ENCODE data around the gene ZNF488. TPM values are rescaled to one million over a fixed set of nuclear protein-coding genes. Genes with fewer than 3 reads are reported as not detected.

Gene ZNF488
- total and polyA plus RNA-seq, 10 of the 15 experiments (the other 5 are each of a cell fraction or from before 2014, with no cell fraction given), result not detected

- POLR2A ChIA-PET, result no interaction called here
- no peak for ATAC-seq
- no peaks in the 10 kb centered on the region for H3K36me3 ChIP-seq (ENCODE audit: control insufficient read depth in 2 of 2, insufficient read depth in 2 of 2, low read length in 1 of 2)
- no TSS peak for BruUV-seq (replicated peaks)
- intact Hi-C loops (cut with micrococcal nuclease; ENCODE audit: unreplicated experiment) (no loop called here), in situ Hi-C loops (cut with MboI) (no loop called here)
- WGBS (ENCODE audit: insufficient coverage, insufficient replicate concordance, low lambda C conversion rate, missing lambda C conversion rate), result 38% methylated on average over 15 of the region's 15 CpGs
- TF ChIP-seq CUX1 (IDR thresholded peaks at IDR 0.05; ENCODE audit: insufficient replicate concordance, low read depth, low read length) (no peak), CBX5 (IDR thresholded peaks at IDR 0.05; ENCODE audit: low read depth) (no peak), NKRF (conservative IDR thresholded peaks at IDR 0.05) (no peak), KDM1A (IDR thresholded peaks at IDR 0.05; ENCODE audit: borderline replicate concordance) (no peak), POLR2A (IDR thresholded peaks at IDR 0.05; ENCODE audit: low read depth, low read length) (no peak), NRF1 (conservative IDR thresholded peaks at IDR 0.05; ENCODE audit: low read depth, low read length) (no peak), BHLHE40 (IDR thresholded peaks at IDR 0.05; ENCODE audit: borderline replicate concordance in 1 of 2, low read depth in 2 of 2, low read length in 1 of 2) (no peak), ZNF384 (IDR thresholded peaks at IDR 0.05; ENCODE audit: borderline replicate concordance, low read depth, low read length) (no peak), TAF1 (IDR thresholded peaks at IDR 0.05; ENCODE audit: borderline replicate concordance, low read depth, low read length) (no peak), SMC3 (IDR thresholded peaks at IDR 0.05; ENCODE audit: borderline replicate concordance, low read length) (no peak), NR2C1 (IDR thresholded peaks at IDR 0.05) (no peak), BCL11A (IDR thresholded peaks at IDR 0.05; ENCODE audit: low read depth, low read length) (no peak)
- RAD21 ChIA-PET (ENCODE audit: unreplicated experiment), result no interaction called here
- FAIRE-seq, result no peak
- no peak overlapping the region for H3K4me2 ChIP-seq (ENCODE audit: control insufficient read depth, insufficient read depth)
- CTCF ChIA-PET, result no interaction called here
- no peaks in the 10 kb centered on the region for H3K9me3 ChIP-seq (replicated peaks; ENCODE audit: control insufficient read depth, insufficient read depth, low read length)
- no peak overlapping the region for H3K4me3 ChIP-seq
- no peaks in the 10 kb centered on the region for H4K20me1 ChIP-seq (ENCODE audit: control insufficient read depth, insufficient read depth)
- no peak overlapping the region for H3K9ac ChIP-seq (ENCODE audit: control insufficient read depth, insufficient read depth, low read length)
- SMC1A ChIA-PET (ENCODE audit: uncharacterized antibody, unreplicated experiment), result no interaction called here
- no peak for DNase-seq (ENCODE audit: low read depth, low spot score)
- H2AFZ ChIP-seq (ENCODE audit: control insufficient read depth, low read depth, low read length), result no peak overlapping the region
- no peaks in the 10 kb centered on the region for H3K79me2 ChIP-seq (ENCODE audit: control insufficient read depth, insufficient read depth, low read length)
- peaks cover 0 to 10% of the 10 kb centered on the region in 2 experiments; a peak in 3 of 4 replicates for H3K27me3 ChIP-seq (replicated peaks in 1 of 2; ENCODE audit: control insufficient read depth in 2 of 2, insufficient read depth in 2 of 2, low read length in 1 of 2)
- H3K27ac ChIP-seq (ENCODE audit: control insufficient read depth, insufficient read depth), result no peak overlapping the region
- H3K4me1 ChIP-seq (ENCODE audit: control insufficient read depth, insufficient read depth, low read length), result no peaks in the 10 kb centered on the region
Observed at GRCh38 chr10:47378606-47379444, 5.3 kb downstream of the ZNF488 start.
